AG09309 (cell line): Measurements from ENCODE around the gene ADAMTS15.
A peak's percentile ranks its signal among the peaks of the same experiment; 100 is the strongest.

Experiments
- DNase-seq: peaks from one replicate; pipeline ENCODE4 v3.0.0-alpha.2; 2010; ENCODE audit warnings: low read depth
- H3K4me3 ChIP-seq: 2 replicates; pipeline ENCODE4 v1.5.1; 2011; ENCODE audit warnings: mild to moderate bottlenecking, low read depth, low read length, moderate library complexity; ENCODE audit not compliant: control insufficient read depth
- CTCF ChIP-seq: IDR thresholded peaks from 2 replicates; pipeline ENCODE4 v1.5.1; 2011; ENCODE audit warnings: mild to moderate bottlenecking, low read depth, low read length, inconsistent platforms; ENCODE audit not compliant: insufficient read depth, control insufficient read depth; ENCODE audit errors: missing control alignments

The ADAMTS15 gene

DNA sequence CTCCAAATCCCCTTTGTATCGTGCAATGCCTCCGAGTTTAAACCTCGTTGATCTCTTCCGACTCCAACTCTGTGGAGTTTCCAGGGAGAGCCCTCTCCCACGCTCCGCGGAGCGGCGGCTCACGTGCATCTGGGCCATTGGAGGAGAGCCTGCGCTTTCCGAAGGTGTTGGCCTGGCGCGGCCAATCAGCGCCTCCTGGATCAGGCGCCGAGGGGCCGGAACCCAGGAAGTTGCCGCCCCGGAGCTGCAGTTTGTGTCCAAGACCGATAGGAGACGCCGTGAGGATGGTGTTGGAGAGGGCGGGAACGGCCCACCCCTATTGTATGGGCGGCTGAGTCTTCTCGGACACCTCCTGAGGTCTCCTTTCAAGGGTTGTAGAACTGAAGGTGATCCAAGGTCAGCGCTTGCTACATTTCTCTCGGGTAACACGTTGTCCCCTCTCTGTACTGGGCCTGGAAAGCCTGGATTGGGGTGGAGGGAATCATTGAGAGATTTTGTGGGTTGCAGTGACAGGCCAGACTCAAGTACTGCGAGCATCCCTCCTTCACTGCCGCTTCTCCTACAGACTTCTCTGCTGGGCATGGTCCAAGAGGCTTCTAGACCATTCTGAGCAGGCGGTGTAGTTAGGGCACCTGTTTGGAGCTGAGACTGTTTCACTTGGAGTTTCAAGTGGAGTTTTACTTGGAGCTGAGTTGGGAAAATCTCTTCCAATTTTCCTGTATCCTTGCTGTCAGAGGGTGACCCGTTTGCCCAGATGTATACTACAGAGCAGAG lies 1.7 kb downstream of the ADAMTS15 start:
- no peak for DNase-seq
- peak; percentile 9 for TF ChIP-seq CTCF
- H3K4me3 ChIP-seq, result no peak overlapping the region

- no peak overlapping the region for H3K4me3 ChIP-seq
- no peak for TF ChIP-seq CTCF
Measured at GRCh38 chr11:130451231-130452019, 3.0 kb downstream of the ADAMTS15 start.

GRCh38 chr11:130452176-130452575 lies 3.7 kb downstream of the ADAMTS15 start:
- H3K4me3 ChIP-seq, result no peak overlapping the region
- no peak for TF ChIP-seq CTCF
- DNase-seq, result no peak

More at GRCh38 chr11:130451231-130452019, 3.0 kb downstream of the ADAMTS15 start:
- no peak for DNase-seq

- no peak for DNase-seq
- TF ChIP-seq CTCF, result no peak
- H3K4me3 ChIP-seq, result no peak overlapping the region
Measured at GRCh38 chr11:130452940-130453339, 4.5 kb downstream of the ADAMTS15 start.

DNA sequence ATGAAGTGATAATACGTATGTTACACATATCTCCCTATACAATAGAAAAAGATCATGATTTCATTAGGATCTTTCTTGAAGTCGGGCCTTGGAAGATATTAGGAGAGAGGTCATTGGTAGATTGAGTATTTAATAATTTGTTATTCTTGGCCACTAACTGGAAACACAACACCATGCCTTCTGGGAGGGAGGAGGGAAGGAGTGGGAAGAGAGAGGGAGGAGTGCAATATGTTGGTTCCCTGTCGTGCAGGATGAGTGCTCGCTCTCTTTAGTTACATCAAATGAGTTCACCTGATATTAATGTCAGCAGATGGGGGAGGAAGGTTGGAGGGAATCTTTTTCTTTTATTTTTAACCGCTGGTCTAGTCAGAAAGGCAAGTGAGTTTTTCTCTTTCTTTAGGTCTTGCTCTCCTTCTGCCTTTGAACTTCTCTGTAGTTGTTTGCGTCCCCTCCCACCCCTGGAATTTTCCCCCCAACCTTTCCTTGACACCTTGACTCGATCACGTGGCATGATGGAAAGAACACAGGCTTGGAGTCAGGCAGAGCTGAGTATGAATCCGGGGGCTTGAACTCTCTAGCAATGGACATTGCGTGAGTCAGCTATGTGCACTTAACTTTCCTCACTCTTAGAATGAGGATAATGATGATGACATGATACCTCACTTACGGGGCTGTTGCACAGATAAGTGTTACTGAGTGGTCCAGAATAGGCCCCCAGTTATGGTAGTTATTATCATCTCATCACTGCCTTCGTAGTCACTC lies 6.2 kb downstream of the ADAMTS15 start:
- TF ChIP-seq CTCF, result no peak
- DNase-seq, result no peak
- no peak overlapping the region for H3K4me3 ChIP-seq

DNA sequence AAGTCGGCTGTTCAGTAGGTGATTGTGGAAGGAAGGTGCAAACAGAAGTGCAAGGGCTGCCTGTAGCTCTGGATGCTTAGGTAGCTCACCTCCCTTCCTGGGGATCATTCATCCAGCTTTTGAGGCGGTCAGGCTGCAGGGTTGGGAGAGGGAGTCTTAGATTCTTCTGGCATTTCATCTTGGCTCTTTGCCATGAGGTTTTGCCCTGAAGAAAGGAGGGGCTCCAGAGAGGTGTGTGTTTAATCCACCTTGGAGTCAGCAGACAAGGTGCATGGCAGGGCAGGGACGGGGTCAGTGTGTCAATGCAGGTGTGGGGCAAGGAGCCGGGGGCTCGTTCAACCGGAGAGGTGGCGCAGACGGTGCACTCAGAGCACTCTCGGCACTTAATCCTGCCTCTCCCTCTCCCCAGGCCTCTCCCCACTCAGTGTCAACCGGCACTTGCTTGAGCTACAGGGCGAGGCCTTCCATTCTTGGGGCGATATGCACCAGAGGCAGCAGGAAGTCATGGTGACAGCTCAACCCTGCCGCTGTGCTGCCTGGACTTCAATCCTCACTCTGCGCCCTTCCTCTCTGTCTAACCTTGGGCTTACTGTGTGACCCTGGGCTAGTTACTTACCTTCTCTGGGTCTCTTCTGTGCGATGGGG lies 7.2 kb downstream of the ADAMTS15 start:
- DNase-seq, result no peak
- H3K4me3 ChIP-seq, result no peak overlapping the region
- TF ChIP-seq CTCF, result no peak
